CD4-positive, alpha-beta T cell treated with Interleukin-1 beta for 1 hour (primary cell): ENCODE data around the gene ERGIC1.
A peak's percentile ranks its signal among the peaks of the same experiment; 100 is the strongest.

Experiments used
- DNase-seq, 2 donors: peaks; one replicate each; pipeline ENCODE4 v3.0.0-alpha.2; 2020 to 2022

ERGIC1 gene

GRCh38 chr5:172926008-172926523 is 92.0 kb downstream of the ERGIC1 start:
- no peak for DNase-seq

GRCh38 chr5:172926796-172927195 is 92.7 kb downstream of the ERGIC1 start:
- DNase-seq = no peak

GRCh38 chr5:172929371-172929838 is 95.4 kb downstream of the ERGIC1 start:
- no peak for DNase-seq

- no peak for DNase-seq
Observed at GRCh38 chr5:172931001-172931536, 97.0 kb downstream of the ERGIC1 start.

GRCh38 chr5:172932313-172933017 is 98.4 kb downstream of the ERGIC1 start:
- DNase-seq = peak; percentile 75 to 76

- DNase-seq = no peak
Observed at GRCh38 chr5:172933238-172933637, 99.2 kb downstream of the ERGIC1 start.

DNA sequence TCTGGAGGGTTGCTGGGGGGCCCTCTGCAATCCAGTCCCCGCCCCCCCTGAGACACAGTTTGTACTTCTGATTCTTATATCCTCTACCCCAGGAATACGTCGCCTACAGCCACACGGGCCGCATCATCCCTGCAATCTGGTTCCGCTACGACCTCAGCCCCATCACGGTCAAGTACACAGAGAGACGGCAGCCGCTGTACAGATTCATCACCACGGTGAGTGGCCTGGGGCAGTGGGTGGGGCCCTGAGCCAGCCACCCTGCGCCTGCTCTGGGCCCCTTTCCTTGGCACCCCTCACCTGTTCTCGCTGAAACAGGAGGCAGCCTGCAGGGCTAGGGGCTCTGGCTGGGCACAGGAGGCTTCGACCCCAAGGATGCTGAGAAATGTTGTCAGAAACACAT is 101.0 kb downstream of the ERGIC1 start:
- no peak for DNase-seq

DNA sequence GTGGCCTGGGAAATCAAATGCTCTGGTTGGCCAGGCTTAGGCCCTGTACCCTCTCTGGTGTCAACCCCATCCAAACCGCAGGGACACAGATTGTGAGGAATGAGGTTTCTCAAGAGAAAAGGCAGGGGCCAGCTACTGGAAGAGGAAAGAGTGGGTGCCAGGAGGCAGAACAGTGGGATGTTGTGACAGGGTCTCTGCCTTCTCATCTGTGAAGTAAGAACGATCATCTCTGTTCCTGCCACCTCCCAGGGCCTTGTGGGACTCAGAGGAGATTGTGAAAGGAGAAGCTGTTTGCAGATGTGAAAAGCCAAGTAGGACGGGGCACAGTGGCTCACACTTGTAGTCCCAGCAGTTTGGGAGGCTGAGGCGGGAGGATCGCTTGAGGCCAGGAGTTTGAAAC is 102.3 kb downstream of the ERGIC1 start:
- no peak for DNase-seq

DNA sequence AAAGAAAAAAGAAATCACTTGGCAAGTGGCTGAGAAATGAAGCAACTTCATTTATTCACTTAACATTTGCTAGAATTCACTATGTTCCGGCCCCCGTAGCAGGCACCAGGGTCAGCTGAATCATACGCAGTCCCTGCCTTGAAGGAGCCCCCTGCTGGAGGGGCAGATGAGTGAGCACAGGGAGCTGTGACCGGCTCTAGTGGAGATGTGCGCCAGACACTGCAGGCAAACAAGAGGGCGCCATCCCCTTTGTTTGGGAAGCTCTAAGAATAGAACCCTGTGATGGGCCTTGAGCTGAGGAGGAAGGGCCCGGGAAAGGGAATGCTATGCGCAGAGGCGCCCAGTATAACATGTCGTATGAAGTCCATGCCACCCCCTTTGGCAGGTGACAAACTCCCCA is 105.0 kb downstream of the ERGIC1 start:
- DNase-seq = no peak

DNA sequence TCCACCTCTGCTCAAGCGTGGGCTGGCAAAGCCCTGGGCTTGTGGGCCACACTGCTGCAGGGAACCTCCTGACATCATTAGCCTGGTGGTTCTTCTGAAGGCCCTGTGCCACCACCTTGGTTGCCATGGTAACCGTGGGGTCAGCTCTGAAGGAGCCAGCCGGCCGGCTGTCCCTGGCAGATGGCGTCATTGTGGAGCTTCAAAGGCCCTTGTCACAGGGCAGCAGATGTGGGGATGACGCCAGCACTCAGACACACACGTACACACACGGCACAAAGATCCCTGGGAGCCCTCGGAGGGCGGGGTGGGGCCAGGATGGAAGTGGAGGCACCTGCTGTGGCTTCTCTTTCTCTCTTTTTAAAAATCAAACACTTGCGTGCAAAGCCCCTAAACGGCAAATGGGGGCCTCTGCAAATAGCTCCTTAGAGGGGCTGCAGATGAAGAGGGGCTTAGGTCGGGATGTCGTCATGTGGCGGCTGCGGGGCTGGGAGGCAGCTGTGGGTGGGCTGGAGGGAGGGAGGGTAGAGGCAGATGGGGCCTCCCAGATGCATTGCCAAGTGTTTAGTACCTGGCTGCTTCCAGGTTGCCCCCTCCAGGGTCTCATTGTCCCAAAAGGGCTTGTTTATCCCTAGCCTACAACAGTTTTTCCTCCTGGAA is 105.7 kb downstream of the ERGIC1 start:
- no peak for DNase-seq

DNA sequence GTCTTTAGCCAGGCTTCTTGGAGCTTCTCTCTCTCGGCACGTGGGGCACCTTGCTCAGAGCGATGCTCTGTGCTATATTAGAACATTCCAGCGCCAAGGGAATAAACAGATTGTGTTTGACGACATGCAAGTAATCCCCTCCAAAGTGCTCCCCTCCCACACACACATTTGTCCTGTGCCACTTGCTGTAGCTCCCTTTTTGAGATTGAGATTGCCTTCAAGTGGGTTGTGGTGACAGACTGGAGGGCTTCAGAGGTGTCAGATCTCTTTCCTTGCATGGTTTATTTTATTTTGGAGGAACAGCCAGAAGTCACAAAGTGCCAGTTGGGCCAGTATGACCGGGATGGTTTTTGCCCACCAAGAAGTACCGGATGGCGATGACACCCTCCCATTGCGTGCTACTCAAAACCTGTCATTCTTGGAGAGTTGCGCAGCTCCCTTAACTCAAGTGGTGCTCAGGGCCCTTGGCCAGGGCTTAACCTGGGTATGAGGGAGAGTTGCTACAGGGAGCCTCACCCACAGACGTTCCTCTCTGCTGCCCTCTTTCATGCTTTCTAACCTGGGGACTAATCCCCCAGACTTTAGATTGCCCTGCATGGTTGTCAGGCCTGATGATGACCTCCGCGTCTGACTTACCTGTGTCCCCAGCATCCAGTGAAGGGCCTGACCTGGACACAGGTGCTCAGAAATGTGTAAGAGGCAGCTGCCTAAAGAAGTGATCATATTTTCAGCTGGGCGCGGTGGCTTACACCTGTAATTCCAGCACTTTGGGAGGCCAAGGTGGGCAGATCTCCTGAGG is 106.4 kb downstream of the ERGIC1 start:
- DNase-seq = no peak

DNA sequence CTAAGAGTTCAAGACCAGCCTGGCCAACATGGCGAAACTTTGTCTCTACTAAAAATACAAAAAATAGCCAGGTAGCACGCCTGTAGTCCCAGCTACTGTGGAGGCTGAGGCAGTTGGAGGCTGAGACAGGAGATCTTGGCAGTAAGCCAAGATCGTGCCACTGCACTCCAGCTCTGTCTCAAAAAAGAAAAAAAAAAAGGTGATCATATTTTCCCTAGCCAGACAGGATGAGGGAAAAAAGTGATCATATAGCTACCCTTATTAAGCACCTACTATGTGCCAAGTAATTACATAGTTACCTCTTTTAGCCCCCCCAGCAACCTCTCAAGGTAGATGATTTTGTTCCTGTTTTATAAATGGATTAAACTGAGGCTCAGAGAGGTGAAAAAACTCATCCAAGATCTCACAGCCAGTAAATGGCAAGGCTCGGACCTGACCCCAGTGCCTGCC is 107.0 kb downstream of the ERGIC1 start:
- DNase-seq = no peak

DNA sequence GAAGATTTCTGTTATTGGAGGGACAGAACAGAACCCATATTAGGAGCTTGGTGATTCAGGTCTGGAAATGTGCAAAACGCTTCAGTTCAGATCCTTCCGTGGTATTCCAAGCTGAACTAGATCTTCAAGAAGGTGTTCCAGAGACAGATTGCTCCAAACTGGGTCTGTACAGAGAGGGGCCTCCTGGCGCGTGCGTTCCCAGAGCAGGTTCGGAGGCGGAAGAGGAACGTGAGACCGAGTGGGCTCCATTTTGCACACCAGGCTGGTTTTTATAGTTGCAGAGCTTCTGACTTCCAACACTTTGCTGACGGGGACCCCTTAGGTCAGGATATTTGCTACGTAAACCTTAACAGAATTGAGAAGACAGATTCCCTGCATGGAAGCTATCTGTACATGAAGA is 108.5 kb downstream of the ERGIC1 start:
- DNase-seq = no peak

DNA sequence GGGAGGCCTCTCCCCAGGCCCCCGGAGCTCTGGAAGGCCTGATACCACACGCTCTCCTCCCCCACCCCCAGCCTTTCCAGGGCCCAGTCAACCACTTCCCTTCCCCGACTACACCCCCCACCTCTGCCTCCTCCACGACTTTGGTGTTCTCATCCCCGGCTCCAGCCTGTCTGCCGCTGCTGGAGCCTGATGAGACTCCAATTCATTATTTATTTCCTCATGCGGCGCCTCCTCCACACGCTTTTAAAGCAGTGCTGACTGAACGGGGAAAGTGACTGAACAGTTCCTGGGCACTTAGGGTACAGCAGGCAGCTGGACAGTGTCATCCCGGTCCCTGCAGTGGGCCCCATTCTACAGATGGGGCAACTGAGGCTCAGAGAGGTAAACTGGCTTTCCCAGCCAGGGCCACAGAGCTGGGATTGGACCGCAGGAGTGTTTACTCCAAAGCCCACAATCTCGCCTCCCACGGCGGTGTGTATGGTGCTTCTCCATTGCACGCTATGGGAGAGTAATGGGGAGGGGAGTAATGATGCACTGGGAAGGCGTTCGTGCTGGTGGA is 109.3 kb downstream of the ERGIC1 start:
- DNase-seq = no peak

DNA sequence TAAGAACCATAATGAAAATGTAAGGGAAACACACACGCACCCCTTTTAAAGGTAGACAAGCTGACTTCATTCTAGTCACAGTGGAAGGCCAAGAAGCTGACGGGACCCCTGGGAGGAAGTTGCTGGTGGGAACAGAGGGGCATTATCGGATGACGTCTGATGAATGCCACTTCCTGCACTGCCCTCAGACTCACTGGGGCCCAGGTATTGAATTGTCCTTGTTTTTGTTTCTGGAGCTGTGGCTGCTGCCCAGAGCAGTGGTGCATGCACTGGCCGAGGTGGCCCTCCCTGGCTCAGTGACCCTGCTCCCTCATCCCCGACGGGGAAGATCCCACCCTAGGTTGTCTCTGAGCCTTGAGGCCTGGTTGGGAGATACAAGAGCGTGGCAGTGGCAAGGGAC is 109.9 kb downstream of the ERGIC1 start:
- no peak for DNase-seq

DNA sequence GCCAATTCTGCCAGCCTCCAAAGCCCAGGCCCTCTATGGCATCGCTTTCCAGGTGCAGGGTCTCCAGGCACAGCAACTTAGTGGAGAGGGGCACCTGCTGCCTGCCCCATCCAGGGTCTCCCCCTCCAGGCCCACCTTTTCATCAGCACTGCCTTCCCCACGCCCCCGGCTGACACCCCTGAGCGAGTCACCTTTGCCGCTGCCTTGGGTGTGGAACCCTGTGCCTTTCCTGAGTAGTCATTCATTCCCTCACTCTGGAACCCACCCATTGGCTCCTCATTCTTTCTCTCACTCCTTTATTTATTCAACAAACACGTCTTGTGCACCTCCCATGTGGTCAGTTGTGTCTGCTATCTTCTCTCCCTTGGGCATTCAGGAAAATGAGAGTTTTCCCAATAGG is 110.7 kb downstream of the ERGIC1 start:
- no peak for DNase-seq

- no peak for DNase-seq
Observed at GRCh38 chr5:172945151-172945550, 111.1 kb downstream of the ERGIC1 start.

GRCh38 chr5:172946146-172946545 is 112.1 kb downstream of the ERGIC1 start:
- DNase-seq = no peak

- DNase-seq = no peak
Observed at GRCh38 chr5:172949426-172949825, 115.4 kb downstream of the ERGIC1 start.

DNA sequence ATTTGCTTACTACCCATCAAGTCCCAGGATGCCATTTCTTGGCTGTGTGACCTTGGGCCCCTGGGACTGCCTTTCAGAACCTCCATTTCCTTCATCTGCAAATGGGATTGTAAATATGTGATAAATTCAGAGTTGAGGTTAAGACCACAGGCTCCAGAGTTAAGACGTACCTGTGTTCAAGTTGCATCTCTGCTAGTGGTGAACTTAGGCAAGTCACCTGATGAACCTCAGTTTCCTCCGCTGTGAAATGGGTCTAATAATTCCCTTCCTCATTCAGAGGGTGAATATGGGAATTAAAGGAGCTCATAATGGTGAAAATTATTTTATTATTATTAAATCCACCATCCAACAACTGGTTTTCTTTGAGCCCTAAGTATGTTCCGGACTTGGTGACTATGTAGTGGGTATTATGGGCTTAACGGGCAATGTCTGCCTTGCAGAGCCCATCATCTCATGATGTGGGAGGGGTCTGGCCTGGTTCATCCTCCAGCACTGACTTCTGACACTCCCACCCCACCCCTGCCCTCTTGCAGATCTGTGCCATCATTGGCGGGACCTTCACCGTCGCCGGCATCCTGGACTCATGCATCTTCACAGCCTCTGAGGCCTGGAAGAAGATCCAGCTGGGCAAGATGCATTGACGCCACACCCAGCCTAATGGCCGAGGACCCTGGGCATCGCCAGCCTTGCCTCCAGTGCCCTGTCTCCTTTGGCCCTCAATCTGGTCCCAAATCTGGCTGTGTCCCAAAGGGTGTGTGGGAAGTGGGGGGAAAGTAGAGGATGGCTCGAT is 116.3 kb downstream of the ERGIC1 start:
- no peak for DNase-seq

DNA sequence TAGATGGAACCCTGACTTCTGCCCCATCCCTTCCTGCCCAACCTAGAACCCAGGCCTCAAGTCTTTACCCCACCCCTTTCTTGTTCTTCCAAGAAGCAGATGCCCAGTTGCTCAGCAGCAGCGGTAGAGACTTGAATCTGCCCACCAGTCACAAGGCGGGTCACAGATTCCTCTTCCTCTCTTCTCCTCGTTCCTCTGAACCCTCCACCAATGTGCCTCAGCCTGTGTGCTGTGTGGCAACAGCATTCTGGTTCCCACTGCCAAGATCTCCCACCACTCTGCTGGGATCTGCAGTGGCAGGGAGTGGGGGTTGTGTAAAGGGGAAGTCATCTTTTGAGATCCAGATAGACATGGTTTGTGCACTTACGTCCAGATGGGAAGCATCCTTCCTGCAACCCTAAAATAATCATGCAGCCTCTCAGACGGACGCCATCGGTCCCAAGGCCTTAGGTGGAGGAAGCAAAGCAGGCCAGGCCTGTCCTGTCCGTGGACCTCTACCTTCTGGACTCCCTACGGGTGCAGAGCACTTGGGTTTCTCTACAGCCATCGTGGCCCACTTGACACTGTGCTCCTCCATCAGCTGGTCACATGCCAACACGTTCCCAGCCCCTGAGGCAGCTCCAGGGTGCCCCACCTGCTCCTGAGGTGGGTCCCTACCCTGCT is 117.5 kb downstream of the ERGIC1 start:
- no peak for DNase-seq
